ENCODE measurements around the gene GOSR1.

GOSR1 gene

GRCh38 chr17:30468465-30468864 lies 8.7 kb upstream of the GOSR1 start (continued):
- TF ChIP-seq TSHZ2 (CRISPR knock-in tag; IDR thresholded peaks at IDR 0.05) (no peak), TOX (CRISPR knock-in tag; IDR thresholded peaks at IDR 0.05; ENCODE audit: borderline replicate concordance) (no peak), CSRNP3 (CRISPR knock-in tag; IDR thresholded peaks at IDR 0.05) (no peak), ZNF565 (CRISPR knock-in tag; conservative IDR thresholded peaks at IDR 0.05; ENCODE audit: low read depth) (no peak)

- TF ChIP-seq TCF4 (CRISPR knock-in tag; IDR thresholded peaks at IDR 0.05; ENCODE audit: borderline replicate concordance), result no peak
- TF ChIP-seq ZFP30 (CRISPR knock-in tag; IDR thresholded peaks at IDR 0.05), result no peak
- no peak for TF ChIP-seq CSRNP3 (CRISPR knock-in tag; IDR thresholded peaks at IDR 0.05)
- TF ChIP-seq RARB (CRISPR knock-in tag; IDR thresholded peaks at IDR 0.05), result no peak
- TF ChIP-seq ARNTL (CRISPR knock-in tag; IDR thresholded peaks at IDR 0.05; ENCODE audit: borderline replicate concordance, low read depth), result no peak
- no peak for TF ChIP-seq TOX (CRISPR knock-in tag; IDR thresholded peaks at IDR 0.05; ENCODE audit: borderline replicate concordance)
- TF ChIP-seq OSR1 (CRISPR knock-in tag; IDR thresholded peaks at IDR 0.05), result no peak
- TF ChIP-seq ZFP3 (CRISPR knock-in tag; IDR thresholded peaks at IDR 0.05), result no peak
- no peak for TF ChIP-seq SNAI2 (CRISPR knock-in tag; IDR thresholded peaks at IDR 0.05)
- no peak for TF ChIP-seq PPARA (CRISPR knock-in tag; IDR thresholded peaks at IDR 0.05; ENCODE audit: borderline replicate concordance)
- no peak for TF ChIP-seq CREB5 (CRISPR knock-in tag; IDR thresholded peaks at IDR 0.05; ENCODE audit: low read depth)
- no peak for TF ChIP-seq BACH2 (CRISPR knock-in tag; IDR thresholded peaks at IDR 0.05; ENCODE audit: borderline replicate concordance)
- no peak for TF ChIP-seq ZNF70 (CRISPR knock-in tag; IDR thresholded peaks at IDR 0.05)
- TF ChIP-seq ZC3H10 (CRISPR knock-in tag; IDR thresholded peaks at IDR 0.05), result no peak
- ATAC-seq, result no peak
These were observed 4.8 kb upstream of the GOSR1 start for GRCh38 chr17:30472238-30472890.

- no peak for ATAC-seq
- TF ChIP-seq CSDC2 (CRISPR knock-in tag; IDR thresholded peaks at IDR 0.05) (no peak), ESRRG (CRISPR knock-in tag; IDR thresholded peaks at IDR 0.05) (no peak), OSR1 (CRISPR knock-in tag; IDR thresholded peaks at IDR 0.05) (no peak), TOX (CRISPR knock-in tag; IDR thresholded peaks at IDR 0.05; ENCODE audit: borderline replicate concordance) (no peak), POU6F1 (CRISPR knock-in tag; IDR thresholded peaks at IDR 0.05; ENCODE audit: borderline replicate concordance, low read depth) (no peak), RARB (CRISPR knock-in tag; IDR thresholded peaks at IDR 0.05) (no peak), BACH2 (CRISPR knock-in tag; IDR thresholded peaks at IDR 0.05; ENCODE audit: borderline replicate concordance) (no peak), ZNF565 (CRISPR knock-in tag; conservative IDR thresholded peaks at IDR 0.05; ENCODE audit: low read depth) (no peak), TCF4 (CRISPR knock-in tag; IDR thresholded peaks at IDR 0.05; ENCODE audit: borderline replicate concordance) (no peak), PPARA (CRISPR knock-in tag; IDR thresholded peaks at IDR 0.05; ENCODE audit: borderline replicate concordance) (no peak), ZNF70 (CRISPR knock-in tag; IDR thresholded peaks at IDR 0.05) (no peak), ZFP3 (CRISPR knock-in tag; IDR thresholded peaks at IDR 0.05) (no peak), SNAI2 (CRISPR knock-in tag; IDR thresholded peaks at IDR 0.05) (no peak), ZC3H10 (CRISPR knock-in tag; IDR thresholded peaks at IDR 0.05) (no peak), ZFP30 (CRISPR knock-in tag; IDR thresholded peaks at IDR 0.05) (no peak), GLIS3 (CRISPR knock-in tag; IDR thresholded peaks at IDR 0.05) (no peak), CSRNP3 (CRISPR knock-in tag; IDR thresholded peaks at IDR 0.05) (no peak), ISL1 (CRISPR knock-in tag; IDR thresholded peaks at IDR 0.05) (no peak), ARNTL (CRISPR knock-in tag; IDR thresholded peaks at IDR 0.05; ENCODE audit: borderline replicate concordance, low read depth) (no peak), PATZ1 (CRISPR knock-in tag; IDR thresholded peaks at IDR 0.05; ENCODE audit: borderline replicate concordance) (no peak)
These were observed 2.0 kb upstream of the GOSR1 start for GRCh38 chr17:30475206-30475605.

Data from SK-N-SH treated with all-trans-retinoic acid at 6 μM for 48 hours (cell line).